ENCODE measurements around the gene IMPDH1. TPM values are rescaled to one million over a fixed set of nuclear protein-coding genes. Genes with fewer than 3 reads are reported as not detected.

The IMPDH1 gene
- polyA plus RNA-seq, 1 donor from 2014 or later, result 49.7 TPM

DNA sequence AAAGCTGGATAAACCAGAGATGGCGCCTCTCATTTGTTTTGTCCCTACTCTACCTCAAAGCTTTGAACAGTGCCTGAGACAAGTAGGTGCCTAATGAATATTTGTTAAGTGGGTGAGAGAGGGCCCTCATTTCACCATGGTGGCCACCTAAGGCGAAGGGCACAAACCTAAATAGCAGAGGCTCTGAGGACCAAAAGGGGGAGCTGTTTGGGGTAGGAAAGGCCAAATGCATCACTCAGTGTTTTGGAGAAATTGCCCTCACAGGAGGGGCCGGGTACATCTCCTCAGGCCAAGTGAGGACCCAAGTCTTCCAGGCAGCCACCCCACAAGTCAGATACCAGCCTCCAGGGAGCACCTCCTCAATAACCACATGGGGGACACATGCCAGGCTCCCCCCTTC lies 14.0 kb downstream of the IMPDH1 start:
- TF ChIP-seq EP300 (conservative IDR thresholded peaks at IDR 0.05; ENCODE audit: poor library complexity, severe bottlenecking), result no peak
- TF ChIP-seq TAF1 (IDR thresholded peaks at IDR 0.05; ENCODE audit: low read depth), result no peak
- TF ChIP-seq RAD21 (conservative IDR thresholded peaks at IDR 0.05), result no peak
- no peak for TF ChIP-seq POLR2AphosphoS5 (IDR thresholded peaks at IDR 0.05)
- no peak for TF ChIP-seq MXI1 (conservative IDR thresholded peaks at IDR 0.05; ENCODE audit: poor library complexity, severe bottlenecking)
- TF ChIP-seq, protein P1, sequence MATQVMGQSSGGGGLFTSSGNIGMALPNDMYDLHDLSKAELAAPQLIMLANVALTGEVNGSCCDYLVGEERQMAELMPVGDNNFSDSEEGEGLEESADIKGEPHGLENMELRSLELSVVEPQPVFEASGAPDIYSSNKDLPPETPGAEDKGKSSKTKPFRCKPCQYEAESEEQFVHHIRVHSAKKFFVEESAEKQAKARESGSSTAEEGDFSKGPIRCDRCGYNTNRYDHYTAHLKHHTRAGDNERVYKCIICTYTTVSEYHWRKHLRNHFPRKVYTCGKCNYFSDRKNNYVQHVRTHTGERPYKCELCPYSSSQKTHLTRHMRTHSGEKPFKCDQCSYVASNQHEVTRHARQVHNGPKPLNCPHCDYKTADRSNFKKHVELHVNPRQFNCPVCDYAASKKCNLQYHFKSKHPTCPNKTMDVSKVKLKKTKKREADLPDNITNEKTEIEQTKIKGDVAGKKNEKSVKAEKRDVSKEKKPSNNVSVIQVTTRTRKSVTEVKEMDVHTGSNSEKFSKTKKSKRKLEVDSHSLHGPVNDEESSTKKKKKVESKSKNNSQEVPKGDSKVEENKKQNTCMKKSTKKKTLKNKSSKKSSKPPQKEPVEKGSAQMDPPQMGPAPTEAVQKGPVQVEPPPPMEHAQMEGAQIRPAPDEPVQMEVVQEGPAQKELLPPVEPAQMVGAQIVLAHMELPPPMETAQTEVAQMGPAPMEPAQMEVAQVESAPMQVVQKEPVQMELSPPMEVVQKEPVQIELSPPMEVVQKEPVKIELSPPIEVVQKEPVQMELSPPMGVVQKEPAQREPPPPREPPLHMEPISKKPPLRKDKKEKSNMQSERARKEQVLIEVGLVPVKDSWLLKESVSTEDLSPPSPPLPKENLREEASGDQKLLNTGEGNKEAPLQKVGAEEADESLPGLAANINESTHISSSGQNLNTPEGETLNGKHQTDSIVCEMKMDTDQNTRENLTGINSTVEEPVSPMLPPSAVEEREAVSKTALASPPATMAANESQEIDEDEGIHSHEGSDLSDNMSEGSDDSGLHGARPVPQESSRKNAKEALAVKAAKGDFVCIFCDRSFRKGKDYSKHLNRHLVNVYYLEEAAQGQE (IDR thresholded peaks at IDR 0.05; ENCODE audit: borderline replicate concordance), result no peak
- TF ChIP-seq SMC3 (conservative IDR thresholded peaks at IDR 0.05; ENCODE audit: poor library complexity), result no peak
- TF ChIP-seq EZH2 (IDR thresholded peaks at IDR 0.05; ENCODE audit: borderline replicate concordance, insufficient read depth, low read length, poor library complexity, severe bottlenecking), result no peak
- TF ChIP-seq, protein P2, sequence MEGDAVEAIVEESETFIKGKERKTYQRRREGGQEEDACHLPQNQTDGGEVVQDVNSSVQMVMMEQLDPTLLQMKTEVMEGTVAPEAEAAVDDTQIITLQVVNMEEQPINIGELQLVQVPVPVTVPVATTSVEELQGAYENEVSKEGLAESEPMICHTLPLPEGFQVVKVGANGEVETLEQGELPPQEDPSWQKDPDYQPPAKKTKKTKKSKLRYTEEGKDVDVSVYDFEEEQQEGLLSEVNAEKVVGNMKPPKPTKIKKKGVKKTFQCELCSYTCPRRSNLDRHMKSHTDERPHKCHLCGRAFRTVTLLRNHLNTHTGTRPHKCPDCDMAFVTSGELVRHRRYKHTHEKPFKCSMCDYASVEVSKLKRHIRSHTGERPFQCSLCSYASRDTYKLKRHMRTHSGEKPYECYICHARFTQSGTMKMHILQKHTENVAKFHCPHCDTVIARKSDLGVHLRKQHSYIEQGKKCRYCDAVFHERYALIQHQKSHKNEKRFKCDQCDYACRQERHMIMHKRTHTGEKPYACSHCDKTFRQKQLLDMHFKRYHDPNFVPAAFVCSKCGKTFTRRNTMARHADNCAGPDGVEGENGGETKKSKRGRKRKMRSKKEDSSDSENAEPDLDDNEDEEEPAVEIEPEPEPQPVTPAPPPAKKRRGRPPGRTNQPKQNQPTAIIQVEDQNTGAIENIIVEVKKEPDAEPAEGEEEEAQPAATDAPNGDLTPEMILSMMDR (IDR thresholded peaks at IDR 0.05; ENCODE audit: poor library complexity, severe bottlenecking), result no peak
- H3K27me3 ChIP-seq (ENCODE audit: insufficient read depth, low read depth, low read length), result no peaks in the 10 kb centered on the region
- no peak overlapping the region for H3K9ac ChIP-seq (ENCODE audit: low read length)
- no peaks in the 10 kb centered on the region for H4K20me1 ChIP-seq (ENCODE audit: insufficient read depth)
- no peaks in the 10 kb centered on the region for H3K79me2 ChIP-seq (replicated peaks; ENCODE audit: insufficient read depth, low read length)
- H3K9me3 ChIP-seq (ENCODE audit: low read length), result no peaks in the 10 kb centered on the region
- H3K27ac ChIP-seq (ENCODE audit: low read length), result no peak overlapping the region
- no peaks in the 10 kb centered on the region for H3K36me3 ChIP-seq (ENCODE audit: insufficient read depth, low read length)
- no peak overlapping the region for H3K4me2 ChIP-seq (ENCODE audit: low read length)
- H2AFZ ChIP-seq (ENCODE audit: low read depth, low read length), result no peak overlapping the region
- no peaks in the 10 kb centered on the region for H3F3A ChIP-seq (ENCODE audit: insufficient read depth, low read length, poor library complexity, severe bottlenecking)
- H3K9me2 ChIP-seq (ENCODE audit: insufficient read depth, low read length), result no peaks in the 10 kb centered on the region
- H3K4me3 ChIP-seq (ENCODE audit: low read length), result no peak overlapping the region

DNA sequence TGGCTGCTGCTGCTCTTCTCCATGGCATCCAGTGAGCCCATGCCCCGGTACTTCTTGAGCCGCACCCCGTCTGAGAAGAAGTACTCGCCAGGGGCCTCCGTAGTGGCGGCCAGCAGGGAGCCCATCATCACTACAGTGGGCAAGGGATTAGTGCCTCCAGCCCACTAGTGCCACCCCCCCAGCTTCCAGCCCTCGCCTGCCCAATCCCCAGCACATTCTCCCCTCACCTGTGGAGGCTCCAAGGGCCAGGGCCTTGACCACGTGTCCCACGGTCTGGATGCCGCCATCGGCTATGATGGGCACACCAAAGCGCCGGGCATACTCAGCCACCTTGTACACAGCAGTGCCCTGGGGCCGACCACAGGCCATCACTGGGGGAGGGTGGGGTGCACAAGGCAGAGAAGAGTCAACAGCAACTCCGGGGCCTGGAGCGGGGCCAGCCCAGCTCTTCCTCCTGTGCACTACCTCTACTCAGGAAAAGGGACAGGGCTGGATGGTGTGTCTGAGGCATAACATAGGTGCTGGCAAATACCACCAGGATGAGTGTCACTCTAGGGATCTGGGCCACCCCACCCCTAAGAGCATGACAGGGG lies 14.8 kb downstream of the IMPDH1 start:
- TF ChIP-seq EZH2 (IDR thresholded peaks at IDR 0.05; ENCODE audit: borderline replicate concordance, insufficient read depth, low read length, poor library complexity, severe bottlenecking) (no peak), POLR2AphosphoS5 (IDR thresholded peaks at IDR 0.05) (no peak)
- Histone ChIP-seq H3K27me3 (ENCODE audit: insufficient read depth, low read depth, low read length) (no peaks in the 10 kb centered on the region), H3K9ac (ENCODE audit: low read length) (no peak overlapping the region), H3K9me2 (ENCODE audit: insufficient read depth, low read length) (no peaks in the 10 kb centered on the region), H4K20me1 (ENCODE audit: insufficient read depth) (no peaks in the 10 kb centered on the region), H3K79me2 (replicated peaks; ENCODE audit: insufficient read depth, low read length) (no peaks in the 10 kb centered on the region), H2AFZ (ENCODE audit: low read depth, low read length) (no peak overlapping the region), H3K36me3 (ENCODE audit: insufficient read depth, low read length) (no peaks in the 10 kb centered on the region), H3K4me3 (ENCODE audit: low read length) (no peak overlapping the region), H3K9me3 (ENCODE audit: low read length) (no peaks in the 10 kb centered on the region), H3F3A (ENCODE audit: insufficient read depth, low read length, poor library complexity, severe bottlenecking) (no peaks in the 10 kb centered on the region), H3K4me2 (ENCODE audit: low read length) (no peak overlapping the region), H3K27ac (ENCODE audit: low read length) (no peak overlapping the region)
